HG02678 (cell line): Measurements from ENCODE around the gene LCN15.

Experiments used
- ATAC-seq: cut with Tn5 transposase; IDR thresholded peaks from one replicate; pipeline ENCODE4 v1.9.1; 2021; ENCODE audit warnings: mild to moderate bottlenecking, moderate library complexity; ENCODE audit not compliant: unreplicated experiment

Gene LCN15

GRCh38 chr9:136741883-136742571, 22.3 kb downstream of the LCN15 start:
- no peak for ATAC-seq

- ATAC-seq, result no peak
Measured at GRCh38 chr9:136740971-136741882, 23.1 kb downstream of the LCN15 start.

- ATAC-seq, result no peak
Measured at GRCh38 chr9:136740491-136740890, 23.8 kb downstream of the LCN15 start.

GRCh38 chr9:136740069-136740468, 24.2 kb downstream of the LCN15 start:
- ATAC-seq, result no peak

GRCh38 chr9:136739509-136739908, 24.8 kb downstream of the LCN15 start:
- ATAC-seq, result no peak

- ATAC-seq, result no peak
Measured at GRCh38 chr9:136738960-136739359, 25.4 kb downstream of the LCN15 start.

GRCh38 chr9:136735812-136736480, 28.4 kb downstream of the LCN15 start:
- ATAC-seq, result no peak

- ATAC-seq, result no peak
Measured at GRCh38 chr9:136734837-136735496, 29.4 kb downstream of the LCN15 start.

- no peak for ATAC-seq
Measured at GRCh38 chr9:136733611-136734010, 30.7 kb downstream of the LCN15 start.

- ATAC-seq, result no peak
Measured at GRCh38 chr9:136732444-136733178, 31.7 kb downstream of the LCN15 start.

- ATAC-seq, result no peak
Measured at GRCh38 chr9:136729926-136730325, 34.4 kb downstream of the LCN15 start.

- ATAC-seq, result no peak
Measured at GRCh38 chr9:136729144-136729543, 35.2 kb downstream of the LCN15 start.

GRCh38 chr9:136728548-136729123, 35.7 kb downstream of the LCN15 start:
- peak; percentile 25 for ATAC-seq

- ATAC-seq, result peak; percentile 68
Measured at GRCh38 chr9:136728080-136728547, 36.2 kb downstream of the LCN15 start.

- ATAC-seq, result no peak
Measured at GRCh38 chr9:136726631-136727191, 37.6 kb downstream of the LCN15 start.

GRCh38 chr9:136726118-136726517, 38.2 kb downstream of the LCN15 start:
- ATAC-seq, result no peak

- no peak for ATAC-seq
Measured at GRCh38 chr9:136725612-136726011, 38.7 kb downstream of the LCN15 start.

GRCh38 chr9:136724772-136725171, 39.5 kb downstream of the LCN15 start:
- ATAC-seq, result no peak

- ATAC-seq, result no peak
Measured at GRCh38 chr9:136723989-136724388, 40.3 kb downstream of the LCN15 start.
